ENCODE measurements around the gene S100A2. TPM values are rescaled to one million over a fixed set of nuclear protein-coding genes. Genes with fewer than 3 reads are reported as not detected.

The S100A2 gene
- total RNA-seq, 1 donor from 2014 or later = 15.4 TPM

DNA sequence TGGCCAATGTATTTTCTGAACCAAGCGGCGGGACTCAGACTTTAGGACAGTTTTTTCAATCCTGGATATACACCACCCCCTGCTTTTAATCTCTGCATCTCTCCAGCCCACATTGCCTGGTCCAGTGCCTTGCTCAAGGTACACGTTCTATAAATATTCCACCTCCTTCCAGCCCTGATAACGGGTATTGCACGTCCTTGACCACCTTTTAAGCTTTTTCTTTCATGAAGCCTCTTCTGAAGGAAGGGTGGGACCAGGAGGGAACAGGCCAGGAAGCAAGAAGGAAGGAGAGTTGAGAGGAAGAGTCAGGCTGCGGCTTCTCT is 43.9 kb upstream of the S100A2 start:
- Mint-ChIP-seq H3K4me3 (ENCODE audit: unreplicated experiment) (peak overlapping the region; percentile 73), H3K36me3 (ENCODE audit: low read depth) (peaks cover 5% of the 10 kb centered on the region), H3K4me1 (ENCODE audit: low read depth) (peaks cover 48% of the 10 kb centered on the region), H3K9me3 (ENCODE audit: low read depth) (no peaks in the 10 kb centered on the region), H3K27ac (ENCODE audit: unreplicated experiment) (peak overlapping the region; percentile 97), H3K27me3 (ENCODE audit: low read depth) (no peaks in the 10 kb centered on the region)
- TF ChIP-seq, protein P1, sequence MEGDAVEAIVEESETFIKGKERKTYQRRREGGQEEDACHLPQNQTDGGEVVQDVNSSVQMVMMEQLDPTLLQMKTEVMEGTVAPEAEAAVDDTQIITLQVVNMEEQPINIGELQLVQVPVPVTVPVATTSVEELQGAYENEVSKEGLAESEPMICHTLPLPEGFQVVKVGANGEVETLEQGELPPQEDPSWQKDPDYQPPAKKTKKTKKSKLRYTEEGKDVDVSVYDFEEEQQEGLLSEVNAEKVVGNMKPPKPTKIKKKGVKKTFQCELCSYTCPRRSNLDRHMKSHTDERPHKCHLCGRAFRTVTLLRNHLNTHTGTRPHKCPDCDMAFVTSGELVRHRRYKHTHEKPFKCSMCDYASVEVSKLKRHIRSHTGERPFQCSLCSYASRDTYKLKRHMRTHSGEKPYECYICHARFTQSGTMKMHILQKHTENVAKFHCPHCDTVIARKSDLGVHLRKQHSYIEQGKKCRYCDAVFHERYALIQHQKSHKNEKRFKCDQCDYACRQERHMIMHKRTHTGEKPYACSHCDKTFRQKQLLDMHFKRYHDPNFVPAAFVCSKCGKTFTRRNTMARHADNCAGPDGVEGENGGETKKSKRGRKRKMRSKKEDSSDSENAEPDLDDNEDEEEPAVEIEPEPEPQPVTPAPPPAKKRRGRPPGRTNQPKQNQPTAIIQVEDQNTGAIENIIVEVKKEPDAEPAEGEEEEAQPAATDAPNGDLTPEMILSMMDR (IDR thresholded peaks at IDR 0.05) = no peak
- DNase-seq (ENCODE audit: low spot score) = no peak

DNA sequence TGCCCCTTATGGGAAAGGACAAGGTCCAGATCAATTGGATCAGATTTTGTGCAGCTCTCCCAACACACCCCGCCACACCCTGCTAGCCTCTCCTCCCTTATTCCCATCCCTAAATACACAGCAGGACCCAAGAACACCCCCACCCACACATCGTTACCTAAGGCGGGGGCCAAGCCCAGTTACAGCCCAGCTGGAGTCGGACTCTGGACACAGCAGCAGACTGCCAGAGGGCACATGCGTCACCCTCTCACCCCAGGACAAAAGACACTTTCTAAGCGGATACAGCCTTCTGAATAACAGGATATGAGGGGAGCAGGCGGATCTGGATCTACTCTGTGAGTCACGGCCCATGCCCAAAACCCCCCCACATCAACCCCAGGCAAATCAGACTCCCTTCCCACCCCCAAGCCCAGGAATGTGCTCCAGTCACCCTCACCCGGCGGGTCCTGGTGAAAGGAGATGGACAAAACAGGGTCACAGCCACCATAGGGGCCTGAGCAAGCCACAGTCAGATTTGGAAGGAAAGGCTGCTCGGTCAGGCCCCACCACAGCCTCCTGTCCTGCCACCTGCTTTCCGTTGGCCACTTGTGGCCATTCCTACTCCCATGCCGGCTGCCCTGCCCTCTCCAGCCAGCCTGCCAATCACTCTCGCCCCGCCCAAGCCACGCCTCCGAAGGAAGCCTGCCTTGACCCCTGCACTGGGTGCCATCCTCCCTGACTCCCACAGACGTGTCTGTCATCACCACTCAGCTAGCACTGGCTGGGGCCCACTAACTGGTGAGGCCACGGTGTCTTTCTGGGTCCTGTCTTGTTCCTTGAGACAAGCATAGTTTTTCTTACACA is 43.3 kb upstream of the S100A2 start:
- Mint-ChIP-seq H3K27ac (ENCODE audit: unreplicated experiment) (peak overlapping the region; percentile 97), H3K36me3 (ENCODE audit: low read depth) (peaks cover 5% of the 10 kb centered on the region), H3K4me1 (ENCODE audit: low read depth) (peaks cover 48% of the 10 kb centered on the region)

DNA sequence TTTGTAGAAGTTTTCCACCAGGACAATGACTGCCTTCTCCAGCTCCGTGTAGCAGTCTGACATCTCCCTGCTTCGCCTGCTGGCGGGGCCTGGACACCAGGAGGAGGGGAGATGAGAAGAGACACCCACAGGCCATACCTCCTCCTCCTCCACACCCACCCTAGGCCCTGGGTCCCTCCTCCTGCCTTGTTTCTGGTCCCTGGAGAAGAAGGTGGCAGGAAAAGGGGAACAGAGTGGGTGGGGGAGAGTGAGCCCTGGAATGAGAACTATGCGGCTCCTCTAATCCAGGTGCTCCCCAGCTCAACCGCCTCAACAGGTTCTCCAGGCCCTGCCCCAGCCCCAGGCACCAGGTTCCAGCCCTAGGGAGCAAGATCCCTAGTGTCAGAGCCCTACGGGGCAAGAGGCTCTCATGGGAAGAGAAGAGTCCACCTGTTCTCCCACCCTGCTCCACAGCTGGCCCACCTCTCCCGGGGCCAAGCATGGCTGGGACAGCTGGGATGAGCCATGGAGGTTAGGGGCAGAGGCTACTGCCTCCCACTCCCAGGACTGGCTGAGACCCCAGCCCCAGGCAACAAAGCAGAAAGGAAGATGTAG is 42.5 kb upstream of the S100A2 start:
- no peaks in the 10 kb centered on the region for H3K27me3 Mint-ChIP-seq (ENCODE audit: low read depth)
- no peaks in the 10 kb centered on the region for H3K9me3 Mint-ChIP-seq (ENCODE audit: low read depth)
- H3K4me3 Mint-ChIP-seq (ENCODE audit: unreplicated experiment) = peak overlapping the region; percentile 73
- TF ChIP-seq, protein P1 (IDR thresholded peaks at IDR 0.05) = no peak
- no peak for DNase-seq (ENCODE audit: low spot score)
- peak overlapping the region; percentile 97 for H3K27ac Mint-ChIP-seq (ENCODE audit: unreplicated experiment)
- peaks cover 5% of the 10 kb centered on the region for H3K36me3 Mint-ChIP-seq (ENCODE audit: low read depth)
- H3K4me1 Mint-ChIP-seq (ENCODE audit: low read depth) = peaks cover 48% of the 10 kb centered on the region

More for the DNA sequence above, 43.3 kb upstream of the S100A2 start:
- Mint-ChIP-seq H3K9me3 (ENCODE audit: low read depth) (no peaks in the 10 kb centered on the region), H3K27me3 (ENCODE audit: low read depth) (no peaks in the 10 kb centered on the region), H3K4me3 (ENCODE audit: unreplicated experiment) (peak overlapping the region; percentile 73)
- TF ChIP-seq, protein P1 (IDR thresholded peaks at IDR 0.05) = no peak
- DNase-seq (ENCODE audit: low spot score) = no peak

DNA sequence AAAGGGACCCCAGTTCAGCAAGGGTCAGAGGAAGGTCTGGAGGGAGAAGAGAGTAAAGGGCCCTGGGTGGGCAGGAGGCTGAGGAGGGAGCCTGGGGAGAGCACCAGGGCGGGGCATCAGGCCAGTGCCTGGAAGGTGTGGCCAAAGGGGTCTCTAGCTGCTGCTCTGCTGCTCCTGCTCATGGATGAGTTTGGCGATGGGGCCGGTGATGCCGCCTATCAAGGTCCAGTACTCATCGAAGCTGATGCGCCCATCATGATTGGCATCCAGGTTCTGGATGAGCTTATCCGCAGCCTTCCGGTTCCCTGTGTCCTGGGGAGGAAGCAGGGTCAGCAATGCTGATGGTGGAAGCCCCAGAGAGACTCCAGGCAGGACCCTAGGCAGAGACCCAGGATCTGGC is 41.7 kb upstream of the S100A2 start:
- no peak for DNase-seq (ENCODE audit: low spot score)
- no peaks in the 10 kb centered on the region for H3K27me3 Mint-ChIP-seq (ENCODE audit: low read depth)

DNA sequence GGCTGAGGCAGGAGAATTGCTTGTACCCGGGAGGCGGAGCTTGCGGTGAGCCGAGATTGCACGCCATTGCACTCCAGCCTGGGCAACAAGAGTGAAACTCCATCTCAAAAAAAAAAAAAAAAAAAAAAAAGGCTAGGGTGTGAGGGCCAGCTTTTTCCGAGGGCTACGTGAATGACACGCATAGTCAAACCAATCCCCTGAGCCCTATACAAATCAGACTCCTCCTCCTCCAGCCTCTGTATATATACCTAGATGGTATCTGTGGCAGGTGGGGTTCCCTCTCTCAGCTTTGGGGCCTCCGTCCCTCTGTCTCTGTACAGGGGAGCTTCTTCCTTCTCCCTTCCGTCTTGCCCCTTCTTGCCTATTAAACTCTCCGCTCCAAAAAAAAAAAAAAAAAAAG is 40.5 kb upstream of the S100A2 start:
- peaks cover 8% of the 10 kb centered on the region for H3K36me3 Mint-ChIP-seq (ENCODE audit: low read depth)
- no peaks in the 10 kb centered on the region for H3K27me3 Mint-ChIP-seq (ENCODE audit: low read depth)
- H3K4me1 Mint-ChIP-seq (ENCODE audit: low read depth) = peaks cover 36% of the 10 kb centered on the region
- no peaks in the 10 kb centered on the region for H3K9me3 Mint-ChIP-seq (ENCODE audit: low read depth)
- no peak overlapping the region for H3K4me3 Mint-ChIP-seq (ENCODE audit: unreplicated experiment)
- H3K27ac Mint-ChIP-seq (ENCODE audit: unreplicated experiment) = no peak overlapping the region
- TF ChIP-seq, protein P1 (IDR thresholded peaks at IDR 0.05) = no peak
- no peak for DNase-seq (ENCODE audit: low spot score)

More for the DNA sequence above, 41.7 kb upstream of the S100A2 start:
- peak overlapping the region; percentile 66 for H3K27ac Mint-ChIP-seq (ENCODE audit: unreplicated experiment)
- TF ChIP-seq, protein P1 (IDR thresholded peaks at IDR 0.05) = no peak
- H3K36me3 Mint-ChIP-seq (ENCODE audit: low read depth) = peaks cover 5% of the 10 kb centered on the region
- H3K9me3 Mint-ChIP-seq (ENCODE audit: low read depth) = no peaks in the 10 kb centered on the region
- no peak overlapping the region for H3K4me3 Mint-ChIP-seq (ENCODE audit: unreplicated experiment)
- peaks cover 47% of the 10 kb centered on the region for H3K4me1 Mint-ChIP-seq (ENCODE audit: low read depth)
